ENCODE results near the gene BCL2L11.

- TF ChIP-seq TAF1 (IDR thresholded peaks at IDR 0.05; ENCODE audit: low read depth, low read length) (no peak), POLR2AphosphoS5 (IDR thresholded peaks at IDR 0.05; ENCODE audit: low read depth, low read length) (no peak), POLR2A (IDR thresholded peaks at IDR 0.05; ENCODE audit: low read depth, low read length) (no peak), SPI1 (IDR thresholded peaks at IDR 0.05; ENCODE audit: low read depth, low read length) (no peak), PAX5 (IDR thresholded peaks at IDR 0.05; ENCODE audit: insufficient read depth, low read length, severe bottlenecking) (no peak), POU2F2 (IDR thresholded peaks at IDR 0.05; ENCODE audit: low read depth, low read length) (no peak)
Observed at GRCh38 chr2:111199840-111200239, 79.1 kb downstream of the BCL2L11 start.

Data from GM12891 (cell line).